Ovary (tissue), 9 donors: Measurements from ENCODE around the gene PROZ. TPM values are rescaled to one million over a fixed set of nuclear protein-coding genes. Genes with fewer than 3 reads are reported as not detected.
"Not testable (repeated sequence)": the region's sequence is repeated elsewhere in the genome, so short reads cannot be mapped to it uniquely, and the experiment has no call there.

Experiments used
- DNase-seq, 5 donors: peaks; one replicate each; pipeline ENCODE4 v3.0.0-alpha.2; 2019 to 2020
- H3K27ac ChIP-seq, 2 donors: fragments of 200-600 bp; one replicate each; pipeline versions ENCODE4 v1.5.1 to v1.8.0; 2019 to 2022
- H3K27me3 ChIP-seq: fragments of 200-600 bp; one replicate; pipeline ENCODE4 v1.8.0; 2022
- H3K36me3 ChIP-seq: fragments of 200-600 bp; sonication (generic); one replicate; pipeline ENCODE4 v1.5.1; 2019
- H3K4me1 ChIP-seq: one replicate; pipeline ENCODE4 v1.8.1; 2013; ENCODE audit warnings: mild to moderate bottlenecking, moderate library complexity; ENCODE audit not compliant: insufficient read depth
- H3K4me3 ChIP-seq: fragments of 200-600 bp; sonication (generic); one replicate; pipeline ENCODE4 v1.5.1; 2017
- H3K9me3 ChIP-seq, 2 donors: fragments of 200-600 bp in 1 of 2; sonication (generic) in 1 of 2; one replicate each; pipeline versions ENCODE4 v1.5.1 to v1.8.1; 2013 to 2019; ENCODE audit warnings: mild to moderate bottlenecking in 1 of 2, moderate library complexity in 1 of 2
- CTCF ChIP-seq, 3 donors: fragments of 450-650 bp in 2 of 3; fragments of 200-600 bp in 1 of 3; IDR thresholded peaks; one replicate each; pipeline versions ENCODE4 v1.5.1 to v1.8.0; 2016 to 2022; ENCODE audit warnings: antibody characterized with exemption in 3 of 3, mild to moderate bottlenecking in 1 of 3
- EP300 ChIP-seq: sonication (generic); formaldehyde crosslinking; IDR thresholded peaks from one replicate; pipeline ENCODE4 v1.6.1; 2017; ENCODE audit warnings: antibody characterized with exemption
- POLR2A ChIP-seq: fragments of 450-650 bp; IDR thresholded peaks from one replicate; pipeline ENCODE4 v1.6.1; 2017; ENCODE audit warnings: antibody characterized with exemption, mild to moderate bottlenecking, moderate library complexity
- WGBS, 3 donors: extraction: QIAGEN DNeasy Blood & Tissue Kit in 1 of 3; methylation state at CpG; one replicate each; pipeline versions ENCODE4 v1.1.5 to v1.1.7; 2013 to 2017; 5-methylcytosine and 5-hydroxymethylcytosine counted together
- intact Hi-C, 4 donors: fragments of 100-400 bp; cut with DNase I; formaldehyde crosslinking; loops; one replicate each; pipeline versions ENCODE4 v1.11.0 to v1.15.1; 2022 to 2023
- polyA plus RNA-seq, 2 donors: library from polyadenylated mRNA; stranded (reverse); fragments of 200-250 nt in 1 of 2; fragments of 350-450 nt in 1 of 2; fragmentation: Illumina TruSeq in 1 of 2; extraction: RNeasy Lipid Tissue Mini Kit (QIAGEN cat#74804) in 1 of 2; gene quantifications; one replicate each; pipeline ENCODE4 v1.2.3, GENCODE V29; 2013 to 2014
- total RNA-seq, 7 donors: library from RNA; depleted of rRNA in 2 of 7; stranded (reverse); fragments of >200 nt in 2 of 7; fragmentation: NEBNext Ultra II Directional in 3 of 7; extraction: Animal tissue kit (Norgen Biotek cat#: 25700) in 3 of 7; gene quantifications; one replicate each; pipeline versions ENCODE4 v1.1.0 to v1.2.4, GENCODE V29; 2016 to 2023
- donor health status: DM: no; HTN: no; CAD: no; lungs with moderate emphysema.
- donor health status: DM: no; HTN: no; CAD: no.
- donor health status: Bipolar disorder and iron deficiency.
- donor health status: DM: yes; HTN: yes; CAD: no.
- donor health status: DM: no; HTN: no; CAD: no.
- donor health status: DM: yes; HTN: yes; CAD: no.

Gene PROZ
- total and polyA plus RNA-seq, 9 donors, result not detected

- Histone ChIP-seq H3K9me3 (no peaks in the 10 kb centered on the region), H3K27ac (no peak overlapping the region), H3K4me1 (no peaks in the 10 kb centered on the region), H3K4me3 (no peak overlapping the region), H3K36me3 (no peaks in the 10 kb centered on the region), H3K27me3 (no peaks in the 10 kb centered on the region)
- no peak for DNase-seq
- 59 to 69% (median 66%) methylated on average over 7 of the region's 7 CpGs for WGBS, 3 donors
- intact Hi-C loops, result loop anchor here in 1 of 4 donors (10.0 kb wide), 2 partner anchors 46 to 206 kb away; partner anchors contain the start of genes CUL4A, GRTP1 and PCID2
- TF ChIP-seq POLR2A, result no peak
These were observed 498 bp downstream of the PROZ start for GRCh38 chr13:113158946-113159345.

GRCh38 chr13:113159701-113160100, 1.3 kb downstream of the PROZ start:
- no peak for DNase-seq
- H3K4me1 ChIP-seq, result no peaks in the 10 kb centered on the region
- H3K27me3 ChIP-seq, result no peaks in the 10 kb centered on the region
- H3K4me3 ChIP-seq, result no peak overlapping the region
- 75 to 79% (median 79%) methylated on average over 20 of the region's 20 CpGs for WGBS, 3 donors
- intact Hi-C loops, result loop anchor here in 1 of 4 donors (10.0 kb wide), 2 partner anchors 45 to 205 kb away; partner anchors contain the start of genes CUL4A, GRTP1 and PCID2
- no peak for TF ChIP-seq POLR2A
- TF ChIP-seq CTCF (IDR thresholded peaks at IDR 0.05), result no peak
- no peak for TF ChIP-seq EP300
- no peaks in the 10 kb centered on the region for H3K9me3 ChIP-seq
- H3K27ac ChIP-seq, result no peak overlapping the region
- no peaks in the 10 kb centered on the region for H3K36me3 ChIP-seq

- no peak for TF ChIP-seq POLR2A
- TF ChIP-seq EP300, result no peak
- TF ChIP-seq CTCF (IDR thresholded peaks at IDR 0.05), result no peak
- Histone ChIP-seq H3K9me3 (no peaks in the 10 kb centered on the region), H3K4me3 (no peak overlapping the region), H3K36me3 (no peaks in the 10 kb centered on the region), H3K27me3 (no peaks in the 10 kb centered on the region), H3K4me1 (no peaks in the 10 kb centered on the region), H3K27ac (no peak overlapping the region)
- WGBS, 3 donors, result 49 to 56% (median 51%) methylated on average over 12 of the region's 12 CpGs
- intact Hi-C loops, result no loop called here
- DNase-seq, result no peak
These were observed 2.5 kb downstream of the PROZ start for GRCh38 chr13:113160983-113161382.

- H3K4me3 ChIP-seq, result no peak overlapping the region
- intact Hi-C loops, result no loop called here
- H3K27me3 ChIP-seq, result no peaks in the 10 kb centered on the region
- H3K4me1 ChIP-seq, result no peaks in the 10 kb centered on the region
- no peak overlapping the region for H3K27ac ChIP-seq
- DNase-seq, result no peak
- H3K9me3 ChIP-seq, result no peaks in the 10 kb centered on the region
- WGBS, 3 donors, result 35 to 51% (median 42%) methylated on average over 15 to 16 of the region's 16 CpGs
- no peaks in the 10 kb centered on the region for H3K36me3 ChIP-seq
- TF ChIP-seq POLR2A, result no peak
- no peak for TF ChIP-seq EP300
- TF ChIP-seq CTCF (IDR thresholded peaks at IDR 0.05), result no peak
These were observed 3.0 kb downstream of the PROZ start for GRCh38 chr13:113161433-113161832.

- H3K36me3 ChIP-seq, DNase-seq, H3K4me1 ChIP-seq, H3K27ac ChIP-seq, intact Hi-C loops, H3K27me3 ChIP-seq, H3K9me3 ChIP-seq, H3K4me3 ChIP-seq: not testable (repeated sequence)
- 48 to 73% (median 66%) methylated on average over 4 to 11 of the region's 13 CpGs for WGBS, 3 donors
These were observed 3.5 kb downstream of the PROZ start for GRCh38 chr13:113161975-113162374.
